HG03565 (cell line): ENCODE measurements around the gene DZIP1.
A peak's percentile ranks its signal among the peaks of the same experiment; 100 is the strongest.
"Not testable (repeated sequence)": the region's sequence is repeated elsewhere in the genome, so short reads cannot be mapped to it uniquely, and the experiment has no call there.

Source experiments
- ATAC-seq: cut with Tn5 transposase; IDR thresholded peaks from one replicate; pipeline ENCODE4 v1.9.1; 2021; ENCODE audit warnings: mild to moderate bottlenecking, moderate library complexity; ENCODE audit not compliant: unreplicated experiment

DZIP1 gene

DNA sequence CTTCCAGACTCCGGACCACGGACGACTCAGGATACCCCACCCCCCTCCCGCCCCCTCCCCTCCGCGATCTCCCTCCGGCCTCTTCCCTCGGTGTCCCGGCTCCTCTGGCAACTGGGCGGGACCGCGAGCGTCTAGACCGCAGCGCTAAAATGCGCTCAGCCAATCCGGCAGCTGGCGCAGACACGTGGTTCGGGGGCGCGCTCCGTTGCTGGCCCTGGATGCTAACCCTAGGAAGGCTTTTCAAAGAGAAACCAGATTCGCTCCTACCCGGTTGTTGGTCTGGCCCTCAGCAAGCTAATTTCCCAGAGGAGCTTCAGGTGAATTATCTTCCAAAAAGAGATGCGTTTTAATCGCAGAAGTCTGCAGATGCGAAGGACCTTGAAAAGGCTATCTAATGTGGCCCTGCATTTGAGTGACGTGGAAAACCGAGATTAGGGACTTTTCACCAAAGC lies at the start of gene DZIP1:
Gene DZIP1, minus strand, starts transcription at position 106 of the 452 bp plus-strand sequence. CDS start 2,677 bp downstream, outside the sequence.
- ATAC-seq = no peak

GRCh38 chr13:95690986-95691385 lies 46.5 kb upstream of the DZIP1 start:
- ATAC-seq = not testable (repeated sequence)

DNA sequence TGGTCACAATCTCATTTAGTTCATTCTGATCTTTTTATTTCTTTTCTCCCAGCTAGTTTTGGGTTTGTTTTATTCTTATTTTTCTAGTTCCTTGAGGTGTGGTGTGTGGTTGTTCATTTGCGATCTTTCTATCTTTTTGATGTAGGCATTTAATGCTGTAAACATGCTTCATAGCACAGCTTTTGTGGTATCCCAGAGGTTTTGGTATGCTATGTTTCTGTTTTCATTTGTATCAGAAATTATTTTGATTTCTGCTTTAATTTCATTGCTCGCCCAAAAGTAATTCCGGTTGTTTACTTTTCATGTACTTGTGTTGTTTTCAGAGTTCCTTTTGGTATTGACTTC lies 45.0 kb upstream of the DZIP1 start:
- no peak for ATAC-seq

DNA sequence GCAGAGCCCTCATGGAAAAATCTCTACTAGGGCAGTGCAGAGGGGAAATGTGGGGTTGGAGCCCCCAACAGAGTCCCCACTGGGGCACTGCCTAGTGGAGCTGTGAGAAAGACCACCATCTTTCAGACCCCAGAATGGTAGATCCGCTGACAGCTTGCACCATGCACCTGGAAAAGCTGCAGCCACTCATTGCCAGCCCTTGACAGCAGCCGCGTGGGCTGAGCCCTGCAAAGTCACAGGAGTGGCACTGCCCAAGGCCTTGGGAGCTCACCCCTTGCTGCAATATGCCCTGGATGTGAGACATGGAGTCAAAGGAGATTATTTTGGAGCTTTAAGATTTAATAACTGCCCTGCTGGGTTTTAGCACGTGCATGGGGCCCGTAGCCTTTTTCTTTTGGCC lies 40.5 kb upstream of the DZIP1 start:
- not testable (repeated sequence) for ATAC-seq

DNA sequence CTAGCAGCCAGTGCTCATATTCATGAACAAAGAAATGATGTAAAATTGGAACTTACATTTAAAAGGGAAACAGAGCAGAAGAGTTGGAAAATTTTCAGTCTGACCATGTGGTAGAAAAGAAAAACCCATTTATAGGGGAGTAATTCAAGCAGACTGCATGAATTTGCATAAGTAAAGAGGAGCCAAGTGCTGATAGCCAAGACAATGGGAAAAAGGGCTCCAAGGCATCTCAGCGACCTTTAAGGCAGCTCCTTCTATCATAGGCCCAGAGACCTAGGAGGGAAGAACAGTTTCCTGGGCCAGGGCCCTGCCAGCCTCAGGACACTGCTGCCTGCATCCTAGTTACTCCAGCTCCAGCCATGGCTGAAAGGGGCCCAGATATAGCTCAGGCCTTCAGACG lies 39.9 kb upstream of the DZIP1 start:
- ATAC-seq = no peak

- no peak for ATAC-seq
Measured at GRCh38 chr13:95679722-95680121, 35.2 kb upstream of the DZIP1 start.

DNA sequence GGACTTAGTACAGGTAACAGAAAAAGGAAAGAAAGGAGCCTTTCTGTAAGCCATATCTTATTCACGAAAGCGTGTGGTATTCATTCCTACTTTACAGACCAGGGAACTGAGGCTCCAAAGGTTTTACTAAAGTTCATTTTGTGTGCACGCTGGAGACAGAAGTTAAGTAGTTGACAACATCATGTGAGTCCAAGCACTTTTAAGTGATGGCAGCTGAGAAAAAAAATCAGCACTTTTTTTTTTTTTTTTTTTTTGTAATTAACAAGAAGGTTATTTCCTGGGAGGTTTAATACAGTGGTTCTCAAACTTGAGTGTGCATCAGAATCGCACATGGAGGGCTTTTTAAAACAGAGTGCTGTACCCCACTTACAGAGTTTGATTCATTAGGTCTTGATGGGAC lies 34.5 kb upstream of the DZIP1 start:
- no peak for ATAC-seq

DNA sequence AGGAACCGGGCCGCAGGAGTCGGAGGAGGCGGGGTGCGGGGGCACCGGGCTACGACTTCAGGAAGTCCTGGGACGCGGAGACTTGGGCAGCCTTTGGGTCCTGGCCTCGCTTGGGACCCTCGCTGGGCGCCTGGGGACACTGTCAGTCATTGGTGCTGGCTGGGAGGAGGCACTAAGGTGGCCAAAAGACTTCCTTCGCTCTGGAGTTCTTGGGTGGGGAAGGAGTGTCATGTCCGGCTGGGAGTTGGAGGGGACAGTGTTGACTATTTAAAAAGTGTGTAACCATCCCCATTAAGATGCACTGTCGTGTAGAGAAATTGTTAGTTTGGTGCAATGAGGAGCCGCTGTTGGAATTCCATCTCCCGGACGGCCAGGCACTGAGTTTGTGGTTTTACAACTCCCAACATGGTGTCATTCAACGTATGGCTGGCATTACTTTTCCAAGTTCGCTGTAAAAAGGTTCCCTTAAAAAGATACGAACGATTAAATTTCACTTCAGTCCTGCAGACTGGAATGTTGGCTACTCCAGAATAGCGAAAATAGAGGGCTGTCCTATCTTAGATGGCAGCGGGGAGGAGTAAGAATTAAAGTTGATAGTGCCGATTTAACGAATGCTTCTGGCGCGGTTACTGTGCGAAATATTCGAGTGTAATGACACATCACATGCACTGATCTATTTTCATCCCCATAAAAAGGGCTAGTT lies 33.2 kb upstream of the DZIP1 start:
- ATAC-seq = no peak

DNA sequence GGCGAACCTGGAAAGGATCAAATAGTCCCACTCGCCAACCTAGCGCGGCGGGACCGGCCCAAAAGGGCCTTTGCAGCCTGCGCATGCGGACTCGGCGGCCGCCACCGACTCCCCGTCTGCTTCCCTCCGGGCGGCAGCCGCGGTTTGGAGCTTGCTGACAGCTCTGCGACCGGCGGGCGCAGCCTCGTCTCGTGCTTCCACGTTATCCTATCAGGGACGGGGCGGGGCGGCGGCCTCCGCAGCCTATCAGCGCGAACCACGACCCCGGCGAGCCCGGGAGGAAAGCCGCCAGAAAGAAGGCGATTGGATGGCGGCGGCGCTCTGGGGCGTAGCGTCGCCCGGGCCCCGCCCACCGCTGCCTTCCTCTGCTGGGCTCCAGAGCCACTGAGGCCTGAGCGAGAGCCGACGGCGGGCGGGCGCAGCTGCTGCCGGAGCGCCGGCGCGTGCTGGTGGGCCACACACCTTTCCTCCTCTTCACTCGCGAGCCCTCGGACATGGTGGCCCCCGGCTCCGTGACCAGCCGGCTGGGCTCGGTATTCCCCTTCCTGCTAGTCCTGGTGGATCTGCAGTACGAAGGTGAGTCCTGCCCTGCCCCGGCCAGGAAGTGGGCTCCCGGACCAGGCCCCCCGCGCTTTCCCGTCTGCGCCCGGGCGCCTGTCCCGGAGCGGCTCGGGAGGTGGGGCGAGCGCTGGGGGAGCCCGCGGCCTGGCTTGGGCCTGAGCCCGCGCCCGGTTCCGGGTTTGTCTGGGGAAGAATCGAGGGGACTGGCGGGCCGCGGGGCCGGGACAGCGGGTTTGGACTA lies 32.5 kb upstream of the DZIP1 start, which contains the start of gene DNAJC3:
Gene DNAJC3, plus strand, starts transcription at position 378 of the 802 bp plus-strand sequence. Its CDS starts 117 bp downstream, at position 495.
- ATAC-seq = peak; percentile 96

- ATAC-seq = no peak
Measured at GRCh38 chr13:95676105-95676761, 31.7 kb upstream of the DZIP1 start.

- no peak for ATAC-seq
Measured at GRCh38 chr13:95671597-95671996, 27.1 kb upstream of the DZIP1 start.

DNA sequence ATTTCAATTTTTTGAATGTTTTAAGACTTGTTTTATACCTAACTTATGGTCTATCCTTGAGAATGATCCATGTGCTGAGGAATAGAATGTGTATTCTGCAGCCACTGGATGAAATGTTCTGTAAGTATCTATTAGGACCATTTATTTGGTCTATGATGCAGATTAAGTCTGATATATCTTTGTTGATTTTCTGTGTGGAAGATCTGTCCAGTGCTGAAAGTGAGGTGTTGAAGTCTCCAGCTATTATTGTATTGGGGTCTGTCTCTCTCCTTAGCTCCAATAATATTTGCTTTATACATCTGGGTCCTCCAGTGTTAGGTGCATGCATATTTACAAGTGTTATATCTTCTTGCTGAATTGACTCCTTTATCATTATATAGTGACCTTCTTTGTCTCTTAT lies 22.7 kb upstream of the DZIP1 start:
- ATAC-seq = not testable (repeated sequence)

- no peak for ATAC-seq
Measured at GRCh38 chr13:95660981-95661581, 16.6 kb upstream of the DZIP1 start.

DNA sequence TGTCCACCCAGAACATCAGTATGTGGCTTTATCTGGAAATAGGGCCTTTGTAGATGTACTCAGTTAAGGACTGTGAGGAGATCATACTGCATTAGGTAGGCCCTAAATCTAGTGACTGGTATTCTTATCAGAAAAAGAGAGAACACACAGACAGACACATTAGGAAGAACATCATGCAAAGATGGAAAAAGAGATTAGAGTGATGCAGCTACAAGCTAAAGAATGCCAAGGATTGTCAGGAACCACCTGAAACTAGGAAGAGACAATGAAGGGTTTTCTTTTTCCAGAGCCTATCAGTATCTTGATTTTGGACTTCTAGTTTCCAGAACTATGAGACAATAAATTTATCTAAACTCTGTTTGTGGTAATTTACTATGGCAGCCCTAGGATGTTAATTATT lies 15.0 kb upstream of the DZIP1 start:
- no peak for ATAC-seq

- no peak for ATAC-seq
Measured at GRCh38 chr13:95656386-95657015, 12.0 kb upstream of the DZIP1 start.

DNA sequence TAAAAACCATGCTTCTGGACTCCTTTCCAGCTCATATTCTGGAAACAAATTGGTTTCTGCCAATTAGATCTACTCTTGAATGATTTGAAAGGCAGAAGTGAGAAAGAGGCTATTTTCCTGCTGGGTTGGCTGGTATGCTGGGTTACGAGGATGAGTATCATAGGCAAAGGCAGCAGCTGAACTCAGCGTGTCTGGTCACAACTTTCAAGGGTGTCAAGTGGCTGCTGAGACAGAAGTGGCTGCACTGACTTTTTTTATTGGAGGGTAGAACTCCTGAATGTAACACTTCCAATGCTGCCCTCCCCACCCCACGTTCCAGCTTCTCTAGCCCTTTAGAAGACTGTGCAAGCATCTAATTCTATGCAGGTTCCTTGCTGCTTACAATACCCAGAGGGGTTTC lies 8.3 kb upstream of the DZIP1 start:
- ATAC-seq = no peak

- no peak for ATAC-seq
Measured at GRCh38 chr13:95652244-95652764, 7.8 kb upstream of the DZIP1 start.

DNA sequence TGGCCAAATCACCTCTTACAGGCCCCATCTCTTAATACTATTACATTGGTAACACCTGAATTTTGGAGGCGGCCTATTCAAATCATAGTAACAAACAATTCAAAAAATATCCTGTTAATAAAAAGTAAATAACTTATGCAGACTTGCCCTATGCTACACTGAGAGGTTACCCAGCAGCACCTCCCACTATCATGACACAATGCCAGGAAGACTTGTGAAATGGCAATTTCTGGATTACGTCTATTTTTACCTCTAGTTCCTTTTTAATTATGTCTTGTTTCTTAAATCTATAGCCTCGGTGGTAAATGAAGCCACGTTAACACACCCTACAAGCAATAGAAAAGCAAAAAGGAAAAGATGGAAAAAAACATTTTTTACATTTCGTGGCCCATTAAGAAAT lies 6.2 kb upstream of the DZIP1 start:
- no peak for ATAC-seq

DNA sequence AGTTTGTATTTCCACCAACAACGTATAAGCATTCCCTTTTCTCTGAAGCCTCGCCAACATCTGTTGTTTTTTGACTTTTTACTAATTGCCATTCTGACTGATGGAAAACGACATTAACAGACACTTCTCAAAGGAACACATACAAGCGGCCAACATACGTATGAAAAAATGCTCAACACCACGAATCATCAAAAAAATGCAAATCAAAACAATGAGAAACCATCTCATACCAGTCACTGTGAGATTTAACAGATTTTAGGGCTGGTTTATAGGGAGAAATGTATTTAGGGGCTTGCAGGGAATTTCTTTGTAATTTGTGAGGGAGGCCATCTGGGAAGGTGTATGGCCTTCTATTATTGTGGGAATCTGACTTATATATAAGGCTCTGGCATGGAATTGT lies 2.8 kb upstream of the DZIP1 start:
- ATAC-seq = no peak

GRCh38 chr13:95643936-95644598 lies 439 bp downstream of the DZIP1 start:
- ATAC-seq = no peak
